Endometrial microvascular endothelial cells (primary cell): ENCODE measurements around the gene MVB12B. TPM values are rescaled to one million over a fixed set of nuclear protein-coding genes. Genes with fewer than 3 reads are reported as not detected.
"Not testable (repeated sequence)": the region's sequence is repeated elsewhere in the genome, so short reads cannot be mapped to it uniquely, and the experiment has no call there.

Experiments
- in situ Hi-C: cut with HindIII; loops from 2 replicates; pipeline ENCODE4 v1.10.0; 2017; ENCODE audit warnings: low sequenced_read_pairs, low pct_unique_long_range_greater_than_20kb; ENCODE audit errors: inconsistent ontology term
- total RNA-seq: library from RNA; depleted of rRNA; stranded (reverse); fragments of >200 nt; gene quantifications from one replicate; pipeline ENCODE4 v1.2.3, GENCODE V29; 2015; ENCODE audit errors: inconsistent ontology term

MVB12B gene
- total RNA-seq, 1 donor from 2014 or later, result 5.0 TPM

GRCh38 chr9:126555421-126555820 is 228.8 kb downstream of the MVB12B start:
- in situ Hi-C loops, result not testable (repeated sequence)
